GM19240 (cell line): ENCODE results near the gene SPOCK2.

Experiments
- DNase-seq: peaks from one replicate; pipeline ENCODE4 v3.0.0; 2011; ENCODE audit warnings: low spot score; ENCODE audit not compliant: insufficient read length

Gene SPOCK2

GRCh38 chr10:72090326-72090725 lies 2.0 kb upstream of the SPOCK2 start:
- DNase-seq, result no peak

GRCh38 chr10:72089618-72090017 lies 1.3 kb upstream of the SPOCK2 start:
- DNase-seq, result no peak

GRCh38 chr10:72088889-72089575 lies 681 bp upstream of the SPOCK2 start:
- no peak for DNase-seq

- DNase-seq, result no peak
These were observed 871 bp downstream of the SPOCK2 start for GRCh38 chr10:72087392-72087968.

GRCh38 chr10:72086466-72087391 lies 1.6 kb downstream of the SPOCK2 start:
- no peak for DNase-seq

- no peak for DNase-seq
These were observed 2.4 kb downstream of the SPOCK2 start for GRCh38 chr10:72085864-72086465.

- no peak for DNase-seq
These were observed 3.2 kb downstream of the SPOCK2 start for GRCh38 chr10:72085166-72085565.

- no peak for DNase-seq
These were observed 4.4 kb downstream of the SPOCK2 start for GRCh38 chr10:72083790-72084459.

GRCh38 chr10:72082856-72083789 lies 5.2 kb downstream of the SPOCK2 start:
- no peak for DNase-seq

GRCh38 chr10:72081772-72082590 lies 6.4 kb downstream of the SPOCK2 start:
- no peak for DNase-seq

- DNase-seq, result no peak
These were observed 7.1 kb downstream of the SPOCK2 start for GRCh38 chr10:72081210-72081609.

- DNase-seq, result no peak
These were observed 8.0 kb downstream of the SPOCK2 start for GRCh38 chr10:72080042-72080975.

GRCh38 chr10:72079356-72079755 lies 9.0 kb downstream of the SPOCK2 start:
- no peak for DNase-seq

- no peak for DNase-seq
These were observed 10.9 kb downstream of the SPOCK2 start for GRCh38 chr10:72077275-72077990.

GRCh38 chr10:72076756-72077155 lies 11.6 kb downstream of the SPOCK2 start:
- DNase-seq, result no peak

GRCh38 chr10:72075376-72076115 lies 12.8 kb downstream of the SPOCK2 start:
- no peak for DNase-seq
